ENCODE data around the gene PTN.

The PTN gene

DNA sequence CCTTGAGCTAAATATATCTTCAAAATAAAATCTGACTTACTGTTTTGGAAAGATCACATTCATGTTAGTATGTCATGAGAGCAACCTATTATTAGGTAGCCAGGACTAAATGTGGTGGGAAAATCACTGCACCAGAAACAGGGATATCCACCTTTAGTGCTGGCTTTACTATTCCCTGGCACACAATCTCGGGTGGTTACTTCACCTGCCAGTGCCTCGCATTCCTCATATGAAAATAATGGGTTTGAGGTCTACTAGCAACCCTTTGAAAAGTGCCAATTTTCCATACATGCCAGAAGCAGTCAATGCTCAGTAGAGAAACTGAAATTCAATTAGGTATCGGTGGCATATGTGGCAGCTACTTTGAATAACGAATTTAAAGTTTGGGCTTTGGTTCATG lies 36.8 kb downstream of the PTN start:
- Histone ChIP-seq H3K9ac (ENCODE audit: low read length) (no peak overlapping the region), H3K36me3 (ENCODE audit: control insufficient read depth, insufficient read depth, low read length) (no peaks in the 10 kb centered on the region), H3K4me3 (ENCODE audit: low read length) (no peak overlapping the region), H3K27ac (ENCODE audit: low read depth, low read length) (no peak overlapping the region), H3K4me1 (ENCODE audit: control insufficient read depth, insufficient read depth, low read length) (no peaks in the 10 kb centered on the region), H3K27me3 (ENCODE audit: control insufficient read depth, insufficient read depth, low read length) (no peaks in the 10 kb centered on the region)

DNA sequence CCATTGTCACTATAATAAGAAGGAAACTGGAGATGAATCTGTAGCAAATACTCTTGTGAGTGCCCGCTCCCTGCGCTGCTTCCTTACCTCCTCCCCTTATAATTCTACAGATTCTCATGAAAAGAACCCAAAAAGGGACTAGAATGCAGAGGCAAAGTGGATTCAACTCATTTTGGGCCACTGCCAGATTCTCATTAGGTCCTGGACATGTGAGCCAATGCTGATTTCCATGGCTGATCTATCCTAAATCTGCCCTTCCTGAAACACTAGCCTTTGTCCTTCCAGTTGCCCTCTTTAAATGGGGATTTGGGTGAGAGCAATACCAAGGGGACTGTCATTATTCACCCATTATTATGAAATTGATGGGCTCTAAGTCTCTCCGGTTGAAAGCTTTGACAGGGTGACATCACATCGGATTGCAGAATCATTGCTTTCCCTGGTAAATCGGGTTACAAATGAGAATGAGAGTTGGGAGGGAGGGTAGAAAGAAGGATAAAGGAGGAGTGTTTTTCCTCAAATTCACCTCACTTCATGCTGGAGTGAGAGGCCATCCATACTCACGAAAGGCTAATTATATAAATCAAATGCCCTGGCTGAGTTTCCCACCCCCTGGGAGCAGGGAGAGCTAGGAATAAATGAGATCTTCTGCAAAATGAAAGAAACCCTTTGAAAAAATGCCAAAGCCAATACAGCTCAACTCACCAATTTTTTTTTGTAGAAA lies 37.5 kb downstream of the PTN start:
- H3K4me1 ChIP-seq (ENCODE audit: control insufficient read depth, insufficient read depth, low read length), result no peaks in the 10 kb centered on the region
- H3K9ac ChIP-seq (ENCODE audit: low read length), result no peak overlapping the region
- no peak overlapping the region for H3K4me3 ChIP-seq (ENCODE audit: low read length)
- H3K36me3 ChIP-seq (ENCODE audit: control insufficient read depth, insufficient read depth, low read length), result no peaks in the 10 kb centered on the region
- H3K27ac ChIP-seq (ENCODE audit: low read depth, low read length), result no peak overlapping the region
- no peaks in the 10 kb centered on the region for H3K27me3 ChIP-seq (ENCODE audit: control insufficient read depth, insufficient read depth, low read length)

DNA sequence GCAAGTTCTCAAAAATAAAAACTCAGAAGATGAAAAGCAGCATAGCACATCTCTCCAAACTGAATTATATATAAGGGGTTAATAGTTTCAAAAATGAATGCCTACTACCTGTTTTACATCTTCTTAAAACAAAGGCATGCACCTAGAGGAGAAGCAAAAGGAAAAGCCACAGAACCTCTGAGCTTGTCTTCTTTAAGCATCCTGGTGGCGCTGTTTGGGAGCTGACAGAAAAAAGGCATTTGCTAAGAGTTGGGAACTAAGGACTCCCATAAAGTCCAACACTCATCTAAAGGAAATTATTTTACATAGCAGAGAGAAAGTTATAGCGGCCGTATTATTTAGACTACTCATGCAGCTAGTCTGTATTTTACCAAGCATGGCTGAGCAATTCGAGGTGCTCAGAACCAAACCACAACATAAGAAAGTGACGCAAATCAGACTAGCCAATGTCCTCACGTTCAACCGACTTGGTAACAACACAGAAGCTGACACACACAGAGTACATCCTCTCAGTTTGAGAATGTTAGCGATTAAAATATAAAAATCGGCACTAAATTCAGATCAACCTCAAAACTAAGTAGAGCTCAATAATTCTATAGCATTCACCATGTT lies 38.8 kb downstream of the PTN start:
- Histone ChIP-seq H3K36me3 (ENCODE audit: control insufficient read depth, insufficient read depth, low read length) (no peaks in the 10 kb centered on the region), H3K27ac (ENCODE audit: low read depth, low read length) (no peak overlapping the region), H3K4me3 (ENCODE audit: low read length) (no peak overlapping the region), H3K9ac (ENCODE audit: low read length) (no peak overlapping the region), H3K27me3 (ENCODE audit: control insufficient read depth, insufficient read depth, low read length) (no peaks in the 10 kb centered on the region), H3K4me1 (ENCODE audit: control insufficient read depth, insufficient read depth, low read length) (no peaks in the 10 kb centered on the region)

DNA sequence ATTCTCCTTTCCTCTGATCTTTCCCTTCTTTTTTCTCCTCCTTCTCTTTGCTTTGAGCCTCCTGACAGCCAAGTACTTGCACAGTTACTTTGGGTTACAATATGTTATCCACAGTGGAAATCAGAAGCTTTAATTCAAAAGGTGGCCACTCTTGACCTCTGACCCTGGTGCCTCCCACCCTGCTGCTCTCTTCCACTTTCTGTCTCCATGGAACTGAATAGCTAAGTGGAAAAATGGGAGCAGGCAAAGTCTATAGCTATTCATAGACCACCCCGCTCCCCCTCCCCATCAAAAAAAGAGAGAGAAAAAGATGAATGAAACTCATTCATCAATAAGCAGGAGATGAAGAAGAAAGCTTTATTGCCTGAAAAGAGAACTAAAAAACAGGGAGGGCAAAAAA lies 39.4 kb downstream of the PTN start:
- Histone ChIP-seq H3K36me3 (ENCODE audit: control insufficient read depth, insufficient read depth, low read length) (no peaks in the 10 kb centered on the region), H3K9ac (ENCODE audit: low read length) (no peak overlapping the region), H3K4me1 (ENCODE audit: control insufficient read depth, insufficient read depth, low read length) (no peaks in the 10 kb centered on the region), H3K27me3 (ENCODE audit: control insufficient read depth, insufficient read depth, low read length) (no peaks in the 10 kb centered on the region), H3K27ac (ENCODE audit: low read depth, low read length) (no peak overlapping the region), H3K4me3 (ENCODE audit: low read length) (no peak overlapping the region)

DNA sequence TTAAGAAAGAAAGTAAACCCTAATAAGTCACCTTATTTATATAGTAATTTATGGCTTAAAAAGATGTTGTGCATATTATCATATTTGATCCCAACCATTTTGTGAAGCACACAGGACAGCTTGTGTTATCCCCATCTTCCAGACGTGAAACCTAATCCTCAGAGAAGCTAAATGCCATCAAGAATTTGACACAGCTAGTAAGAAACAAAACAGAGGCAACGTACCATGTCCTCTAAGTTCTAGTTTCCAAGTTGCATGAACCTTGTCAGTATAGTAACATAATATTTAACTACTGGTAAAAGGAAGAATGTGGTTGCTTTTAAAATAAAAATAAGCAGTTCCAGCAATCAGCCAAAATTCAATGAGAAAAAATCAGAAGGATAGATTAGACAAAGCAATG lies 41.5 kb downstream of the PTN start:
- Histone ChIP-seq H3K4me1 (ENCODE audit: control insufficient read depth, insufficient read depth, low read length) (no peaks in the 10 kb centered on the region), H3K9ac (ENCODE audit: low read length) (no peak overlapping the region), H3K36me3 (ENCODE audit: control insufficient read depth, insufficient read depth, low read length) (no peaks in the 10 kb centered on the region), H3K27me3 (ENCODE audit: control insufficient read depth, insufficient read depth, low read length) (no peaks in the 10 kb centered on the region), H3K4me3 (ENCODE audit: low read length) (no peak overlapping the region), H3K27ac (ENCODE audit: low read depth, low read length) (no peak overlapping the region)

DNA sequence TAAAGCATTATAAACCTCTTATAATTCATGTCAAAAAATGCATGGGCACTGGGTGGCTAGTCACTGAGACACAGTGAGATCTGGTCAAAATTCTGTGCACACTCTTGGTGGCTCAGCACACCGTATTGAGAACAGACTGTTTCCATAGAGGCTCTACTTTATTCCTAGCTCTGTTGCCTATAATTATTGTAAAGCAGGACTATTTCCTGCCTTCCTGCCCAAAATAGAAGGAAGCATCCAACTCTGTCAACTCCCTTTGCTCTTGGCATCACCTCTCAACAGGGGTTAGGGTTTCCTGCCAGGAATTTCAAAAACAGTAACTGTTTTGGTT lies 45.1 kb downstream of the PTN start:
- Histone ChIP-seq H3K27ac (ENCODE audit: low read depth, low read length) (no peak overlapping the region), H3K4me3 (ENCODE audit: low read length) (no peak overlapping the region), H3K4me1 (ENCODE audit: control insufficient read depth, insufficient read depth, low read length) (no peaks in the 10 kb centered on the region), H3K36me3 (ENCODE audit: control insufficient read depth, insufficient read depth, low read length) (no peaks in the 10 kb centered on the region), H3K9ac (ENCODE audit: low read length) (no peak overlapping the region), H3K27me3 (ENCODE audit: control insufficient read depth, insufficient read depth, low read length) (no peaks in the 10 kb centered on the region)

DNA sequence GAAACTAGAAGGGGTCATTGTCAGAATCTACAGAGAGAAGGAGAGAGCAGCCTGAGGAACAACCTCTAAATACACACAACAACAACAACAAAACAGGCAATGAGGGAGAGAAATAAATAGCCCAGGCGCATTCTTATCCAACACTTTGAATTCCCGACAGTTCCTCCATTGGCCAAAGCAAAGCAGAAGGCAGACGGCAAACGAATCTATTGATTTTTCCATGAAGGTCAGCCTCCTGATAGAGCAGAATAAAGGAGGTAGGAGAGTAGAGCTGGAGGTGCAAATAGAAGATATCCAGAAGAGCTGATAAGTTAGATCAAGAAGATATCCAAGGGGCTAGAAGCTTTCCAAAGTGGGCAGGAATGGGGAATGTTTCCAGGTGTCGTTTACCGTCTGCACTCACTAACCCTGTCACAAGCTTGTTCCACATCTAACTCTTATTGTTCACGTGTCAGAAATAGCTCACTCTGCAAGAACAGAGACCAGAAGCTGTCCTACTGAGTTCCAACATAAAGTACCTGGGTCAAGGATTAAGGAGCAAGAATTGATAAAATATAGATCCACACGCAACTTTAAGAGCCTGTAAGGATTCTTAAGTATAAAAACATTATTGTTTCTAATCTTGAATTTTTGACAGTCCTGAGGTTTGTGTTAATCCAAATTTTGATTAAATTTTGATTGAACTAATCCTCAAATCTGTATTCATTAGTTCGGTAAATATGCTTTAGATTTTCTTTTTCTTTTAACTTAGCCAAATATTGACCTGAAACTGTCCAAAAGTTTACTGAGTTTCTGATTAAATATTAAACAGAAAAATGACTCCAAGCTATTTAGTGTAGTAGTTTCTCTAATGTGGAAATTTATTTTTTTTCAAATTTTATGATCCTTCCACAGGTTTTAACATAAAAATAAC lies 45.7 kb downstream of the PTN start:
- H3K36me3 ChIP-seq (ENCODE audit: control insufficient read depth, insufficient read depth, low read length), result no peaks in the 10 kb centered on the region
- no peak overlapping the region for H3K27ac ChIP-seq (ENCODE audit: low read depth, low read length)
- H3K4me3 ChIP-seq (ENCODE audit: low read length), result no peak overlapping the region
- no peaks in the 10 kb centered on the region for H3K4me1 ChIP-seq (ENCODE audit: control insufficient read depth, insufficient read depth, low read length)
- H3K27me3 ChIP-seq (ENCODE audit: control insufficient read depth, insufficient read depth, low read length), result no peaks in the 10 kb centered on the region
- no peak overlapping the region for H3K9ac ChIP-seq (ENCODE audit: low read length)

DNA sequence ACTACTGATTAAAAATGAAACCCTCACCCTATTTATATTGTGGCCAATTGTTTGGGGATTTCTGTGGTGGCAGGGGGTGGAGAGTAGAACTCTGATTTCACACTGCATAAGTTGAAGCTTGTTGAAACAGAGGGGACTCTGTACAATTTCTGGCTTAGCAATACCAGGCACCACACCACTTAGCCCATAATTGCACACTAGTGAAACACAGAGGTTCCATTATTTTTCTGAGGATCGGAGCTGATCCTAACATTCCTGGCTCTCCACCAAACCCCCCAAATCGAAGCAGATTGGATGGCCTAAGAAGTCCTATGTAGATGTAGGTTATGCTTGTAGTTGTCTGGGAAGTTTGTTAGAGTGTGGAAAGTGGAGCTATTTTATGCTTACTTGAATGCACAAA lies 47.0 kb downstream of the PTN start:
- Histone ChIP-seq H3K9ac (ENCODE audit: low read length) (no peak overlapping the region), H3K27ac (ENCODE audit: low read depth, low read length) (no peak overlapping the region), H3K4me1 (ENCODE audit: control insufficient read depth, insufficient read depth, low read length) (no peaks in the 10 kb centered on the region), H3K36me3 (ENCODE audit: control insufficient read depth, insufficient read depth, low read length) (no peaks in the 10 kb centered on the region), H3K4me3 (ENCODE audit: low read length) (no peak overlapping the region), H3K27me3 (ENCODE audit: control insufficient read depth, insufficient read depth, low read length) (no peaks in the 10 kb centered on the region)

DNA sequence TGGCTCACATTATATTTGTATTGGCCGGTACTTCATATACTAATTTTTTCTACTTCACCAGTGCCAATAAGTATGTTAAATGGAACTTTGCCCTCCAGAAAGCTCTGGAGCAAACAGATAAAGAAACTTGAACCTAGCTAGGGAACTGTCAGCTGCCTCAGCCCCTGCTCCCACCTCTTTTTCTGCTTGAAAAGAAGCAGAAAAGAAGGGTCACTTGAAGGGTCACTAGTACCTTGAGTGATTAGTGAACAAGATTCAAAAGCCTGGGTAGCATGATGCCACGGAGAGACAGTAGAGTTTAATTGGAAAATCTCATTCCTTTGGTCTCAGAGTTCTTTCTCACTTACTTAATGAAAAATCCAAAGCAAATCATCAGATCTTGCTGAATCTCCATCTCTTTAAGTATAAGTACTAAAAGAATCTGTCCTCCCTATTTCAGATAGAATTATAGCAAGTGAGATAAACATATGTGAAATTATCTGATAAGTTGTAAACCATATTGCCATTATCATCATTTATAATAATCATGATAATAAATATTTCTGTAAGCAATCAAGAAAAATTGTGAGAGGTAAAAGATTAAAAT lies 47.7 kb downstream of the PTN start:
- H3K4me1 ChIP-seq (ENCODE audit: control insufficient read depth, insufficient read depth, low read length), result no peaks in the 10 kb centered on the region
- no peak overlapping the region for H3K27ac ChIP-seq (ENCODE audit: low read depth, low read length)
- H3K4me3 ChIP-seq (ENCODE audit: low read length), result no peak overlapping the region
- H3K9ac ChIP-seq (ENCODE audit: low read length), result no peak overlapping the region
- H3K27me3 ChIP-seq (ENCODE audit: control insufficient read depth, insufficient read depth, low read length), result no peaks in the 10 kb centered on the region
- H3K36me3 ChIP-seq (ENCODE audit: control insufficient read depth, insufficient read depth, low read length), result no peaks in the 10 kb centered on the region

DNA sequence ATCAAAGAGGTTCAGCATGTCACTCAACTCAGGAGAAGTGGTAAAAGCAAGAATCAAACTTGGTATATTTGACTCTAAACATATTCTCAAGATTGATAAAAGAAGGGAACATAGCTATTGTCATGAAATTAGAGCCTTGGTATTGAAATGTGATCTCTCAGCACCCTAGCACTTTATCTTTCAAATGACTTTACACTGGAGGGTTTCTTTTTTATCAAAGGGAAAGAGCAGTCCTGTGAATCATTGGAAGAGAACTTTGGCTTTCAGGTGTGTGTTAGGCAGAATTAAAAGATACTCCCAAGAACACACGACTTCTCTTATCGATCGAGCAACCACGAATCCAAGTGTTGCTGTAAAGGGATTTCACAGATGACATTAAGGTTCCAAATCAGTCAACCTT lies 54.4 kb downstream of the PTN start:
- Histone ChIP-seq H3K9ac (ENCODE audit: low read length) (no peak overlapping the region), H3K27me3 (ENCODE audit: control insufficient read depth, insufficient read depth, low read length) (no peaks in the 10 kb centered on the region), H3K4me1 (ENCODE audit: control insufficient read depth, insufficient read depth, low read length) (no peaks in the 10 kb centered on the region), H3K4me3 (ENCODE audit: low read length) (no peak overlapping the region), H3K27ac (ENCODE audit: low read depth, low read length) (no peak overlapping the region), H3K36me3 (ENCODE audit: control insufficient read depth, insufficient read depth, low read length) (no peaks in the 10 kb centered on the region)

DNA sequence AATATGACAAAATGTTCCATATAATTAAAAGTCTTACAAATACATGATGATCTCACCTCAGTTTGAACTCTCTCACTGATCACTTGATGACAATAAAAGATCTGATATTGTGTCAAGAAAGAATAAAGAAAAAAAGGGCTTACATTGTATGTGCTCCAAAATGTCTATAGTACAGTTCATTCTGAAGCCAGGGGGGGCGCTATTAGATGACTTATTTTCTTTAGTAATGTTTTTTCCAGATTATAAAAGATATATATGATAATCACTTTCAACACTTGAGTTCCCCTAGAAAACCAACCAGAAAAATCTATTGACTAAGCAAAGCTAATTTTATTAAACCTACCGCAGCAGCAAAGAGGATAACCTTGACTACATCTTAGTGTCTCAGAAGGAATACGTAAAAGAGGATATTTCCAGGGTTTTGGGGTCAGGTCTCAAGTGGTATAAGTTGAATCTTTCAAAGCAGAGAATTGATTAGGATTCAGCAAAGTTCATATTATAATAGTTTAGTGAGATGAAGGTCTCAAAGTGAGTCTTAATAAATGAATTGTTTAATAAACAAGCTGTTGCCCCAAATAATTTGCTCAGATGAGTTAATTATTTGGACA lies 55.8 kb downstream of the PTN start:
- Histone ChIP-seq H3K9ac (ENCODE audit: low read length) (no peak overlapping the region), H3K27ac (ENCODE audit: low read depth, low read length) (no peak overlapping the region), H3K36me3 (ENCODE audit: control insufficient read depth, insufficient read depth, low read length) (no peaks in the 10 kb centered on the region), H3K4me1 (ENCODE audit: control insufficient read depth, insufficient read depth, low read length) (no peaks in the 10 kb centered on the region), H3K27me3 (ENCODE audit: control insufficient read depth, insufficient read depth, low read length) (no peaks in the 10 kb centered on the region), H3K4me3 (ENCODE audit: low read length) (no peak overlapping the region)

DNA sequence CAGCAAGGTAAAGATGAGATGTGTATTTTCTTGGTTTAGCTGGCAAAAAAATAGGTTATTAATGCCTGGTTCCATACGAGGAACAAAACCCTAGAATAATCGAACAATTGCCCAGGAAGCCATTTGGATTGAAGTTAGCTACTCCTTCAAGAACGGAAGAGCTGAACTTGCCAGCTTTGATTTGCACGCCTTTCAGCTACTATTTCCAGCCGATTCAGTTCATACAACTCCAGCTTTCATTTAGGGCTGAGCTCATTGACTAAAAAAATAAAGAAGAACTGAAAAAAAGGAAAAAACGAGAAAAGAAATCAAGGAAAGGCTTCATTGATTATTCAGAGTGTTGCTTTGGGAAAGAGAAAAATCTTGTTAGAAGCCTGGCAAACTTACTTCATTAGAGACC lies 60.4 kb downstream of the PTN start:
- Histone ChIP-seq H3K36me3 (ENCODE audit: control insufficient read depth, insufficient read depth, low read length) (no peaks in the 10 kb centered on the region), H3K4me1 (ENCODE audit: control insufficient read depth, insufficient read depth, low read length) (no peaks in the 10 kb centered on the region), H3K4me3 (ENCODE audit: low read length) (no peak overlapping the region), H3K27me3 (ENCODE audit: control insufficient read depth, insufficient read depth, low read length) (no peaks in the 10 kb centered on the region), H3K27ac (ENCODE audit: low read depth, low read length) (no peak overlapping the region), H3K9ac (ENCODE audit: low read length) (no peak overlapping the region)

Data from rectal smooth muscle tissue (tissue), 1 donor.